HepG2 (cell line): ENCODE measurements around the gene LIN28A. TPM values are rescaled to one million over a fixed set of nuclear protein-coding genes. Genes with fewer than 3 reads are reported as not detected.

ENCODE experiments used
- FOSL2 ChIP-seq: sonication (generic); formaldehyde crosslinking; IDR thresholded peaks from 2 replicates; pipeline ENCODE4 v1.4.0; 2020; ENCODE audit warnings: missing genetic modification reagents
- IKZF5 ChIP-seq: IDR thresholded peaks from 2 replicates; pipeline ENCODE4 v1.6.1; 2018; ENCODE audit warnings: missing genetic modification reagents, mild to moderate bottlenecking, missing compliant biosample characterization
- MEF2D ChIP-seq: sonication (generic); formaldehyde crosslinking; IDR thresholded peaks from 2 replicates; pipeline ENCODE4 v1.5.1; 2020; ENCODE audit warnings: mild to moderate bottlenecking, missing genetic modification reagents
- SIX4 ChIP-seq: sonication (generic); formaldehyde crosslinking; IDR thresholded peaks from 2 replicates; pipeline ENCODE4 v1.4.0; 2020; ENCODE audit warnings: missing genetic modification reagents
- SOX5 ChIP-seq: IDR thresholded peaks from 2 replicates; pipeline ENCODE4 v1.6.1; 2016; ENCODE audit warnings: borderline replicate concordance
- STAT6 ChIP-seq: sonication (generic); formaldehyde crosslinking; IDR thresholded peaks from 2 replicates; pipeline ENCODE4 v1.4.0; 2020; ENCODE audit warnings: missing genetic modification reagents, mild to moderate bottlenecking, borderline replicate concordance
- TBX3 ChIP-seq: fragments of 450-650 bp; IDR thresholded peaks from 2 replicates; pipeline ENCODE4 v1.6.1; 2017; ENCODE audit warnings: antibody characterized with exemption, mild to moderate bottlenecking, inconsistent platforms, borderline replicate concordance
- ZNF451 ChIP-seq: sonication (generic); formaldehyde crosslinking; IDR thresholded peaks from 2 replicates; pipeline ENCODE4 v1.5.0; 2020; ENCODE audit warnings: mild to moderate bottlenecking, missing genetic modification reagents
- polyA plus RNA-seq, 8 experiments: library from polyadenylated mRNA; depleted of rRNA in 3 of 8; stranded (reverse) in 7 of 8; unstranded in 1 of 8; fragments of >200 nt; fragmentation: Illumina TruSeq in 4 of 8; extraction: Trizol in 4 of 8; gene quantifications; 2 replicates each; pipeline versions ENCODE4 v1.2.1 to v1.2.3, GENCODE V29; 2011 to 2016; ENCODE audit warnings: low read depth in 4 of 8, missing spikeins in 1 of 8, mixed read lengths in 1 of 8; ENCODE audit not compliant: insufficient read depth in 1 of 8
- total RNA-seq, 5 experiments: library from RNA; depleted of rRNA; stranded (reverse); fragments of >200 nt; fragmentation: Illumina TruSeq; extraction: Trizol; gene quantifications; 2 replicates each; pipeline ENCODE4 v1.2.3, GENCODE V29; 2016; ENCODE audit warnings: low read depth in 1 of 5
- TF ChIP-seq, protein P1 (sequence below), 2 experiments: sonication (generic) in 1 of 2; formaldehyde crosslinking in 1 of 2; IDR thresholded peaks; 2 replicates each; pipeline versions ENCODE4 v1.4.0 to v1.6.1; 2018 to 2020; ENCODE audit warnings: missing genetic modification reagents in 2 of 2, borderline replicate concordance in 1 of 2, low read depth in 1 of 2, mild to moderate bottlenecking in 1 of 2, missing biosample characterization in 1 of 2
- TF ChIP-seq, protein P2 (sequence below): sonication (generic); formaldehyde crosslinking; IDR thresholded peaks from 2 replicates; pipeline ENCODE4 v1.8.1; 2023; ENCODE audit warnings: mild to moderate bottlenecking, missing genetic modification reagents

Gene LIN28A
- total and polyA plus RNA-seq, 2 of the 13 experiments (the other 11 are each of a cell fraction or from before 2014, with no cell fraction given): not detected

DNA sequence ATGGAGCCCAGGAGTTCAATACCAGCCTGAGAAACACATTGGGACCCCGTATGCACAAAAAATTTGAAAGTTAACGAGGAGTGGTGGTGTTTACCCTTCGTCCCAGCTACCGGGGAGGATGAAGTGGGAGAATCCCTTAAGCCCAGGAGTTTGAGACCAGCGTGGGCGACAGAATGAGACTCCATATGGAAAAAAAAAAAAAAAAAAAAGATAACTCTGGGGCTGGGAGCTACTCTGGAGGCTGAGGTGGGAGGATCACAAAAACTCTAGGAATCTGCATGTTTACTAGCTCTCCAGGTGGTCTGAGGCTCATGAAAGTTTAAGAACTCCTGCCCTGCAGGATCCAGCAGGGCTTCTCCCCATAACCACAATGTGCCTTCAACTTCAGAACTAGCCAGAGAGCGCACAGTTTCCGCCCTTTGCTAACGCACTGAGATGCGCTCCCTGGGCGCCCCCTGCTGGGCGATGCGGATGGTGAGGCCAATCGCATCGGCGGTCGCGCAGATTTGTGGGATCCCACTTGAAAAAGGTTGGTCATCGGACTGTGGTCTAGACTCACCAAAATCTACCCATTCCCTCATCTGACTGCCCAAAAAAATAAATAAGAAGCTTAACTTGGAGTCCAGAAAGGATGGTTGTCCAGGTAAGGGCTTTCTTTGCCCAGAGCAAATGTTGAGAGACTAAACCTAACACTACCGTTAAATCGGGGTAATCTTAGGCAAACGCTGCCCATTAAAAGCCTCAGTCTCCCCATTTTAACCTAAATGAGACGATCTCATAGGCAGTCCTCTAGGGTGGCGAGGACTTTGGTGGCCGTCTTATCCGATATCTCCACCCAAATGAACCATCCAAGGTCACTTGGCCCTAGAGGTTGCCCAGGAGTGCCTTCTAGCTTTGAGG is 46.8 kb upstream of the LIN28A start (continued):
- TF ChIP-seq STAT6 (CRISPR knock-in tag): no peak
- 0 out of 2 replicates have a peak, but pooled peaks have one; percentile 26 for TF ChIP-seq MEF2D (CRISPR knock-in tag)
- TF ChIP-seq SOX5 (CRISPR knock-in tag): peak; percentile 33; the same call in 1 of the 2 replicates
- TF ChIP-seq ZNF451 (CRISPR knock-in tag): 0 out of 2 replicates have a peak, but pooled peaks have one; percentile 25
- peak; percentile 54 for TF ChIP-seq FOSL2 (CRISPR knock-in tag)
- no peak for TF ChIP-seq IKZF5
- TF ChIP-seq SIX4 (CRISPR knock-in tag): no peak
- TF ChIP-seq, protein P1, sequence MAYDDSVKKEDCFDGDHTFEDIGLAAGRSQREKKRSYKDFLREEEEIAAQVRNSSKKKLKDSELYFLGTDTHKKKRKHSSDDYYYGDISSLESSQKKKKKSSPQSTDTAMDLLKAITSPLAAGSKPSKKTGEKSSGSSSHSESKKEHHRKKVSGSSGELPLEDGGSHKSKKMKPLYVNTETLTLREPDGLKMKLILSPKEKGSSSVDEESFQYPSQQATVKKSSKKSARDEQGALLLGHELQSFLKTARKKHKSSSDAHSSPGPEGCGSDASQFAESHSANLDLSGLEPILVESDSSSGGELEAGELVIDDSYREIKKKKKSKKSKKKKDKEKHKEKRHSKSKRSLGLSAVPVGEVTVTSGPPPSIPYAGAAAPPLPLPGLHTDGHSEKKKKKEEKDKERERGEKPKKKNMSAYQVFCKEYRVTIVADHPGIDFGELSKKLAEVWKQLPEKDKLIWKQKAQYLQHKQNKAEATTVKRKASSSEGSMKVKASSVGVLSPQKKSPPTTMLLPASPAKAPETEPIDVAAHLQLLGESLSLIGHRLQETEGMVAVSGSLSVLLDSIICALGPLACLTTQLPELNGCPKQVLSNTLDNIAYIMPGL (CRISPR knock-in tag; IDR thresholded peaks at IDR 0.05; ENCODE audit: borderline replicate concordance in 1 of 2, low read depth in 1 of 2): peak; percentile 53 to 76; a peak in 3 of 4 replicates
- TF ChIP-seq TBX3: no peak
- TF ChIP-seq, protein P2, sequence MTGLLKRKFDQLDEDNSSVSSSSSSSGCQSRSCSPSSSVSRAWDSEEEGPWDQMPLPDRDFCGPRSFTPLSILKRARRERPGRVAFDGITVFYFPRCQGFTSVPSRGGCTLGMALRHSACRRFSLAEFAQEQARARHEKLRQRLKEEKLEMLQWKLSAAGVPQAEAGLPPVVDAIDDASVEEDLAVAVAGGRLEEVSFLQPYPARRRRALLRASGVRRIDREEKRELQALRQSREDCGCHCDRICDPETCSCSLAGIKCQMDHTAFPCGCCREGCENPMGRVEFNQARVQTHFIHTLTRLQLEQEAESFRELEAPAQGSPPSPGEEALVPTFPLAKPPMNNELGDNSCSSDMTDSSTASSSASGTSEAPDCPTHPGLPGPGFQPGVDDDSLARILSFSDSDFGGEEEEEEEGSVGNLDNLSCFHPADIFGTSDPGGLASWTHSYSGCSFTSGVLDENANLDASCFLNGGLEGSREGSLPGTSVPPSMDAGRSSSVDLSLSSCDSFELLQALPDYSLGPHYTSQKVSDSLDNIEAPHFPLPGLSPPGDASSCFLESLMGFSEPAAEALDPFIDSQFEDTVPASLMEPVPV: no peak
